B cell (primary cell): Measurements from ENCODE around the gene ARHGEF38.

Source experiments
- EZH2 ChIP-seq: IDR thresholded peaks from 2 replicates; pipeline ENCODE4 v1.6.1; 2012; ENCODE audit warnings: borderline replicate concordance, low read depth, mild to moderate bottlenecking, moderate library complexity, low read length; ENCODE audit not compliant: insufficient read depth, poor library complexity, severe bottlenecking
- TF ChIP-seq, protein P1 (sequence below): fragments of 200-600 bp; IDR thresholded peaks from one replicate; pipeline ENCODE4 v1.8.0; 2022; ENCODE audit warnings: antibody characterized with exemption, mild to moderate bottlenecking

GRCh38 chr4:105543881-105544280 lies 8.5 kb upstream of the ARHGEF38 start:
- TF ChIP-seq, protein P1, sequence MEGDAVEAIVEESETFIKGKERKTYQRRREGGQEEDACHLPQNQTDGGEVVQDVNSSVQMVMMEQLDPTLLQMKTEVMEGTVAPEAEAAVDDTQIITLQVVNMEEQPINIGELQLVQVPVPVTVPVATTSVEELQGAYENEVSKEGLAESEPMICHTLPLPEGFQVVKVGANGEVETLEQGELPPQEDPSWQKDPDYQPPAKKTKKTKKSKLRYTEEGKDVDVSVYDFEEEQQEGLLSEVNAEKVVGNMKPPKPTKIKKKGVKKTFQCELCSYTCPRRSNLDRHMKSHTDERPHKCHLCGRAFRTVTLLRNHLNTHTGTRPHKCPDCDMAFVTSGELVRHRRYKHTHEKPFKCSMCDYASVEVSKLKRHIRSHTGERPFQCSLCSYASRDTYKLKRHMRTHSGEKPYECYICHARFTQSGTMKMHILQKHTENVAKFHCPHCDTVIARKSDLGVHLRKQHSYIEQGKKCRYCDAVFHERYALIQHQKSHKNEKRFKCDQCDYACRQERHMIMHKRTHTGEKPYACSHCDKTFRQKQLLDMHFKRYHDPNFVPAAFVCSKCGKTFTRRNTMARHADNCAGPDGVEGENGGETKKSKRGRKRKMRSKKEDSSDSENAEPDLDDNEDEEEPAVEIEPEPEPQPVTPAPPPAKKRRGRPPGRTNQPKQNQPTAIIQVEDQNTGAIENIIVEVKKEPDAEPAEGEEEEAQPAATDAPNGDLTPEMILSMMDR: no peak
- no peak for TF ChIP-seq EZH2
